ENCODE data around the gene DOCK2. TPM values are rescaled to one million over a fixed set of nuclear protein-coding genes. Genes with fewer than 3 reads are reported as not detected.
"Not testable (repeated sequence)": the region's sequence is repeated elsewhere in the genome, so short reads cannot be mapped to it uniquely, and the experiment has no call there.

The DOCK2 gene
- total RNA-seq, 2 donors from 2014 or later: 4.9 to 13.3 TPM

DNA sequence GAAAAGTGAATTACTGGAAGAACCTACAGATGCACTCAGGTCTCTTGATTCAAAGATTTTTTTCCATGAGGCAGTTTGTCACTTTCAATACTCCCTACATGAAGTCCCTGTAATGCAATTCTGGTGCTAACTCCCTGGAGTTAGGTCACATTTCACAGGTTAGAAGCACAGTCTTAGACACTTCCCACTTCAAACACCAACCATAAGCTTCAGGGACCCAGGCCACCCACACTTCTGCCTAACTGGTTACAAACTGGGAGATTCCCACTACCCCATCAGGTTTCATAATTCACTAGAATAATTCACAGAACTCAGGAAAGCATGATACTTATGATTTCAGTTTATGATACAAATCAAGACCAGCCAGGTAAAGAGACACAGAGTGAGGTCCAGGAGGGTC is 439.7 kb downstream of the DOCK2 start:
- intact Hi-C loops (cut with DNase I, micrococcal nuclease): no loop called here
- ATAC-seq (no peak), DNase-seq (no peak)

DNA sequence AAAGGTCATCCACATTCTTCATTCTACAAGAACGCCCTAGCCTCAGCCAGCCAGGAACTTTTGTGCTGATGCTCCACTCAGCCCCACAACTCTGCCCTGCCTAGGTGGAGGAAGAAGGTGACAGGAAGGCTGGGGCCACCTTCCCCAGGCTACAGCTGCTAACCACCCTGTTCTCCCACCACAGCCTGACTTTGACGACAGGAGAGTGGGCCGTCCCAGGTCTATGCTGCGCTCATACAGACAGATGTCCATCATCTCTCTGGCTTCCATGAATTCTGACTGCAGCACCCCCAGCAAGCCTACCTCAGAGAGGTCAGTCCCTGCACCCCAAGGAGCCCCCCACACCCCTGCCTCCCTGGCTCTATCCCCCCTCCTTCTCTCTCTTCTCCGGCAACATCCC is 440.5 kb downstream of the DOCK2 start:
- no peak for DNase-seq
- intact Hi-C loops (cut with DNase I, micrococcal nuclease): no loop called here
- no peak for ATAC-seq

DNA sequence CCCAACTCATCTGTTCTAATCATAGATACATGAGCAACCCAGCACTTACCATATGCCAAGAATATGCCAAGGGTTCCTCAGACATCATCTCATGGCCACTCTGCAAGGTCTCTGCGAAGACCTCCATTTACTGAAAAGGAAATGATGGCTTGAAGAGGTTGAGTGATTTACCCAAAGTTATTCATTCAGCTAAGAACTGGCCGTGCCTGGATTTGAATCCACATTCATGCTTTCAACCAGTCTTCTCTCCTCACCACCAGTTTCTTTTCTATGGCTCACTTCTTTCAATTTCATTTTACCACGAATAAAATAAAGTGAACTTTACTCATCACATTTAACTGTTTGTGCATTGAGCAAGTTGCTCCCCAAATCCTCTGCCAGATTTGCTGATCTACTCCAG is 441.4 kb downstream of the DOCK2 start:
- intact Hi-C loops (cut with DNase I, micrococcal nuclease): no loop called here
- DNase-seq (no peak), ATAC-seq (no peak)

DNA sequence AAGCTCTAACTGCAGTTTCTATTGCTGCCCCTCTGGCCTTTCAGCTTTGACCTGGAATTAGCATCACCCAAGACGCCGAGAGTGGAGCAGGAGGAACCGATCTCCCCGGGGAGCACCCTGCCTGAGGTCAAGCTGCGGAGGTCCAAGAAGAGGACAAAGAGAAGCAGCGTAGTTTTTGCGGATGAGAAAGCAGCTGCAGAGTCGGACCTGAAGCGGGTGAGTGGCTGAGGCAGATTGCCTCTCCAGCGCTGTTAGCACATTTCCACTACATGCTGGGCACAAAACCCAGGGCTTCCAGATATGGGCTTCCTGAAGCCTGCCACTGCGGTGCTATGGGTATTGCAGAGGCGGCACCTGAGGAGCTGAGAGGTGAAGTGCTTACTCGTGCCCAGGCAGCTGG is 441.9 kb downstream of the DOCK2 start:
- ATAC-seq (no peak), DNase-seq (no peak)
- intact Hi-C loops (cut with DNase I, micrococcal nuclease): no loop called here

DNA sequence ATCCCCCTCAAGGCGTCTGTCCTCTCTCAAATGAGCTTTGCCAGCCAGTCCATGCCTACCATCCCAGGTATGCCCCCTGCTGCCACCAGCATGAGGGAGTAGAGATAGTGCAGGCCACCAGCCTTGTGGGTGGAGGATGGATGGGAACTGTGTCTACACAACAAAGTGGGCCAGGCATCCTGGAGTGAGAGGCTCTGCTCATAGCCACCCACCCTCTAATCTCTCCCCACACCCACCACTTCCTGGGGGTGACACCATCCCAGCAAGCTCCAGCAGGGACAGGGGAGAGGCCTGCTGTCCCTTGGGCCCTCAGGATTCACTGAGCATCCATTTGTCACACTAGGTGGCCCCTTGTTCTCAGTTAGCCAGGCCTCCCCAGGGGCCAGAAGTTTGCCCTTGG is 443.1 kb downstream of the DOCK2 start:
- no peak for ATAC-seq
- DNase-seq: no peak
- intact Hi-C loops (cut with DNase I, micrococcal nuclease): no loop called here

DNA sequence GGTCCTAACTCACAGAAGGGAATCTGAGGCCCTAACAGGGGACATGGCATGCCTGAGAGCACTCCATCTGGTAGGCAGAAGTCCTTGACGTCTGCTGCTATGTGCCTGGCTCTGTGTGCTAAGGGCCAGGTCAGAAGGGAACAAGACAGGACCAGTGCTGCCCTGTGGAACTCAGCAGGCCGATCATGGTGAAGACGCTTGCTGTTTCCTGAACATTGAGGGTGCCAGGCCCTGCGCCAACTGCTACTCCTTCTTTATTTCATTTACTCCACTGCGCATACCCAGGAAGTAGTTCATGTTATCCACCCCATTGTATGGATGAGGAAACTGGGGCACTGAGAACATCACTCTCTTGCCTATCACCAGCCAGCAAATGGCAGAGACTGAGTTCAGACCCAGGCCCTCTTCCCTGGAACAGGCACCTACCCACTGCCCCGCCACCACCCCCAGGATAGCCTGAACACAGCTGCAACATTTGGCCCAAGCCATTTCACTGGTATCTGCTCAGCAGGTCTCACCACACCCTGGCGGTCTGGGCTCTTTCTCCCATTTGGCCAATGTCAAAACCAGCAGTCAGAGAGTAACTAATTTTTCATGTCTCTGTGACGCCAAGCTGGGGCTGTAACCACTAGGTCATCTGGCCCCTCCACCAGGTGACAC is 443.8 kb downstream of the DOCK2 start:
- DNase-seq: no peak
- intact Hi-C loops (cut with DNase I, micrococcal nuclease): no loop called here
- no peak for ATAC-seq

DNA sequence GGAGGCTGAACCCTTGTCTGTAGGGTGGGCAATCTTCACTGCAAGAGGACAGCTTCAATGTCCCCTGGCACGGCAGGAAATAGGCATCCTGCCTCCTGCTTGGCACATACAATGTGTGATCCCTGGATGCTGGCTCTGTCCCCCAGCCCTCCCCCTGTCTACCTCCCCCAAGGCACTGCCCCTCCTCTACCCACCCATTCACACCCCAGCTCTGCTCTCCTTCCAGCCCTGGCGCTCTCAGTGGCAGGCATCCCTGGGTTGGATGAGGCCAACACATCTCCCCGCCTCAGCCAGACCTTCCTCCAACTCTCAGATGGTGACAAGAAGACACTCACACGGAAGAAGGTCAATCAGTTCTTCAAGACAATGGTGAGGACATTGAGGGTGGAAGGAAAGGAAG is 444.5 kb downstream of the DOCK2 start:
- ATAC-seq: no peak
- intact Hi-C loops (cut with DNase I, micrococcal nuclease): no loop called here
- no peak for DNase-seq

DNA sequence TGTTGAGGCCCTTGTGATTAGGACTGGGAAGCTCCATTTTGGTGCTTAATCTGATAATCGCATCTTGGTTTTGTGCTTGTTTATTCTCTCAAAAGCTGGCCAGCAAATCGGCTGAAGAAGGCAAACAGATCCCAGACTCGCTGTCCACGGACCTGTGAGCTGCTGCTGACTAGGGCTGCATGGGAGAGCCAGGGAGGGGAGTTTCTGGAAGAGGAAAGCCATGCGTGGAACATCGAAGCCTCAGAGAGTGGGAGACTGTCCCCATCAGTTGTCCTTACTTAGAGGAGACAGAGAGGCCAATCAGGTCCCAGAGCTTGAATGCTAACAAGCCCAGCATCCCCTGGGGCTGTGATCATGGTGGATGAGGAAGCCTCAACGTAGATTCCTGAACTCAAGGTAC is 445.6 kb downstream of the DOCK2 start:
- no peak for DNase-seq
- ATAC-seq: no peak
- intact Hi-C loops (cut with DNase I, micrococcal nuclease): no loop called here

DNA sequence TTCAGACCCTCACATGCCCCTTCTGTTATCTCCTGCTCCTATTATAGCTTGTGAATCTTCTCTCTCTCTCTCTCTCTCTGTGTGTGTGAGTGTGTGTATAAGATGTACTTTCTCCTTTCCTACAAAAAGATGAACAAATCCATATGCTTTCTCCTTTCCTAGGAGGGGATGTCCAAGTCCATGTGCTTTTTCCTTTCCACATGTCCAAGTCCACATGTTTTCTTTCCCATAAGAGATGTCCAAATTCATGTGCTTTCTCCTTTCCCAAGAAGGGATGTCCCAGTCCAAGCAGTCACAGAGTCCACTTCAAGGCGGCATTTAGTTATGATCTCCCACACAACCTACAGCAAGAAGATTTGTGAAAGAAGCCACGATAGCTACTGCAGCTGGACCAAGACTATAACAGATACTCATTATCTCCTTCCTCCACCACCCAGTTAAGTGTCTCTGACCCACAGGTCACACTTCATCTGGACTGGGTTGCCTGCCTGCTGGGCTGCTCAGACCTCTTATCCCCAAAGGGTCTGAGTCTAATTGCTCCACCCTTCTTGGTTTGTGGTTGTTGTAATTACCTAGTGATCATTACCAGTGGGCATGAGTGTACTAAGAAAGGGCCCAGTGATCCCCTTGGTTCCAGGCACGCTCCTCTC is 450.2 kb downstream of the DOCK2 start:
- intact Hi-C loops (cut with DNase I, micrococcal nuclease): no loop called here
- DNase-seq (no peak), ATAC-seq (no peak)

DNA sequence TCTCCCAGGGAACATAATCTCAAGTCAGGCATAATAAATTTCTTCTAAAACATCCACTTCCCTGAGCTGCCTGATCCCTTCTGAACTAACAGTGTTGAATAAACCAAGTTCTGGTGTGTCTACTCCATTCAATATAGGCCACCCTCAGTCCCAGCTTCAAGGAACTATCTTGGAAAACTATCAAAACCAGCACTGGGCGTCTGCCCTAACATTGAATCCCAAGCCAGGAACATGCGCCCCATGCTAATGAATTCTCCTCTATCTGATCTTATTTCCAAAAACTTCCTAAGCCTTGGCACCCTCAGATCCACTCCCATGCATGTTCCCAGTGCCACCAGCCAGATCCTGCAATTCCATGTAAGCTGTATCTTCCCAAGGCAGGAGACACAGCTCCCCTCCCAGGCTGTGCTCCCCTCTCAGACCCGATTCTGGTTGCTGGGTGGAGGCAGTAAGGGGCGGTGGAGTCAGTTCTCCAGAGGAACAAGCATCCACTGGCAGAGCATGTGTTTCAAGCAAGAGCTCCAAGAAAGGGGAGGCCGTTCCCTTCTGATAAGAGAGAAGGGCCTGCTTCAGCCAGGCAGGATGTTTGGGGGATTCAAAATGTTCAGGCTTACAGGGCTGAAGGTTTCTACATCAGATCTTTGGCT is 455.5 kb downstream of the DOCK2 start:
- ATAC-seq: no peak
- DNase-seq: no peak
- intact Hi-C loops (cut with DNase I, micrococcal nuclease): no loop called here

DNA sequence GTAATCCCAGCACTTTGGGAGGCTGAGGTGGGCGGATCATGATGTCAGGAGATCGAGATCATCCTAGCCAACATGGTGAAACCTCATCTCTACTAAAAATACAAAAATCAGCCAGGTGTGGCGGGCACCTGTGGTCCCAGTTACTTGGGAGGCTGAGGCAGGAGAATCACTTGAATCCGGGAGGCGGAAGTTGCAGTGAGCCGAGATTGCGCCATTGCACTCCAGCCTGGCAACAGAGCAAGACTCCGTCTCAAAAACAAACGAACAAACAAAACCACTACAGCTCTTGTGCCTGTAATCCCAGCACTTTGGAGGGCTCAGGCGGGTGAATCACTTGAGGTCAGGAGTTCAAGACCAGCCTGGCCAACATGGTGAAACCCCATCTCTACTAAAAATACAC is 457.3 kb downstream of the DOCK2 start:
- ATAC-seq; DNase-seq; intact Hi-C loops (cut with DNase I, micrococcal nuclease): not testable (repeated sequence)

DNA sequence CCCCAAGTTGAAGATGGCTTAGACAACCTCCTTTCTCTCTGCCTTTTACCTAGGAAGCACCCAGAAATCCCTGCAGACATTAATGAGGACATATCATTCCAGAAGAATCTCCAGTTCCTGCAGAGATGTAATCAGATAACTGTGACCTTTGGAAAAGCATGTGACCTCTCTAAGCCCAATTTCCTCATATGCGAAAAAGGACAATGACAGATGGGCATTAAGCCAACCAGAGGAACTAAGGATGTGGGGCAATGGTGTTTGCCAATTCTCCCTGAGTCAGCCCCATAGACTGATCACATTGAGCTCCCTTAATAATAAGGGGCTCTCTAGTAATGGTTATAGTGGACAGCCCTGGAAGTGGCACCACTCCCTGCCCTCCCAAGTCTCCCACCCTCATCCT is 458.6 kb downstream of the DOCK2 start:
- no peak for ATAC-seq
- DNase-seq: no peak
- intact Hi-C loops (cut with DNase I, micrococcal nuclease): no loop called here

DNA sequence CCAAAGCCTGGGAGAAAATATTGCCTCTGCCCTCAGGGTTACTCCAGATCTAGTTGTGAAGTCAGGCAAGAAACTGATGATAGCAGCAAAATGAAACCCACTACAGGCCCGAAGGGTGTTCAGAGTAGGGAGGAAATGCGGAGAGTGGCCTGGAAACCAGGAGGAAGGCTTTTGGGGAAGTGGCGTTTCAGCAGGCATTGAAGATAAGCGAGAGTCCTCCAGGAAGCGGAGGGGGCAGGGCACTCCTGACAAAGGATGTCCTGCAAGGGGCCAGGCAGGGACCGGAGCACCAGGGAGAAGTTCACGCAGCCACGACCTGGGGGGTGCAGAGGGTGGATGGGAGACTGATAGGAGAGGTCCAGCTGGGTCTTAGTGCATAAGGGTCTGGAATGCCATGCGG is 460.9 kb downstream of the DOCK2 start:
- DNase-seq (peak in 1 of 2 donors; percentile 9), ATAC-seq (no peak)
- intact Hi-C loops (cut with DNase I, micrococcal nuclease): no loop called here

DNA sequence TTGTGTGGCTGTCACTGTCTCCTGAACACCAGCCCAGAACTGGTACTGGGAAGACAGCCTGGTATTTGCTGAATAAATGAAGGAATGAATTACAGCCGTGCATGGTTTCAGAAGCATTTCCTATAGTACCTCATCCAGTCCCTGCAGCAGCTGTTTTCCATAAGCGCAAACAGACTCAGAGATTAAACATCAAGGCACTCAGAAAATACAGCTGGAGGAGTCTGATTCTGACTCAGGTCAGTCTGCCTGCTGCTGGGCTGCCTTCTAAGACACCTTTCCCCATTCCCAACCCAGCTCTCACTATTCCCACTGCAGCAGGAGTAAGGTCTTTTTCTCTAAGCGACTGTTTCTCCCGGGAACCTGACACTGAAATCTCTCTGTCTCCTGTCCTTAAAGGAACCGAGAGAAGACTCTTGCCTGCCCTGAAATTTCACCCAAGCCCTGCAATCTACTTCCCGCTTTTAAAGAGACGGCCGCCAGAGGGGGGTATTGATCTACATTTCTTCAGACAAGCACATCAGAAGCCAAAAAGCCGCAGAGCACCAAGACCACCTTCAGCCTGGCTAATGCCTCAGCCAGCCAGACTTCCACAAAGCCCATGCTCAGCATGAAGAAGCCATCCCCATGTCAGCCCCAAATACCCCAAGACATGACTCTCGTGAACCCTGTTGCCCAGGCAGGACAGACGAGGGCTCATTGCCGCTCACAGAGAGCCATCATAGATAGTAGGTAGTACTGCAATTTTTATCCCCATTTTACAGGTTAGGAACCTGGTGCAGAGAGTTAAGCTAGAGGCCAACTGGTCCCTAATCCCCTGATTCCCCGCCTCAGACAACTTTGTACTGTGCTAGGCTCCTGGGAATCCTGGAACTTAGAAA is 463.2 kb downstream of the DOCK2 start:
- intact Hi-C loops (cut with DNase I, micrococcal nuclease): no loop called here
- DNase-seq: peak; percentile 30 to 79
- no peak for ATAC-seq

DNA sequence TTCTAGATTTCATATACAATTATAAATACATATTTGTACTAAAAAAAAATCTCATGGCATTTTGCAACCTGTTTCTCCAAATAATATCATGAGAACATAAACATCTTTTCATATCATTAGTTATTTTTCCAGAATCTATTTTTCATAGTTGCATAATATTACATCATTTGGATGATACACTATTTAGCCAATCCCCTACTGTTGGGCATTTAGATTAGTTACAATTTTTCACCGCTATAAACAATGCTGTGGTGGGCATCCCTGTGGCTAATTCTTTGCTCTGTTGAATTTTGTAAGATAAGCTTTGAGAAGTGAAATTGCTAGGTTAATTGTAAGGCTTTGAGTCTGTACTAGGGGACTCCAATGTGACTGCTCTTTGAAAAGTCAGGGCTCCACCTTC is 466.4 kb downstream of the DOCK2 start:
- no peak for DNase-seq
- ATAC-seq: no peak
- intact Hi-C loops (cut with DNase I, micrococcal nuclease): no loop called here

DNA sequence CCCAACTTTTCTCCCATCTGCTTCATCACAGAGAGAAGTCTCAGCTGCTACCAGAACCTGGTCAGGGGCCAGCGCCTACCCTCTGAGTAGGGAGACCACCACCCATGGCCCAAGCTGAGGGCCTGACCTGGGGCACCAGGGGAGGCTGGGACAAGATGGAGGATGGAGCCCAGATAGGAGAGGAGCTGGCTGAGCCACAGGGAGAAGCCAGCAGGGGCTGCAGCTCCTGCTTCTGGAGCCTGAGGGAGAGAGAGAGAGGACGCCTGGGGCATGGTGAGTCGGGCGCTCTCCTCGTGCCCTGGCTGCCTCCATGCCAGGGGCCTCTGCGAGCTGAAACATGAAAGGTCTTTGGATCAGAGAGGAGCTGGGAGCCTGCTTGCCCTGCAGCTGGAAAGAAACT is 467.2 kb downstream of the DOCK2 start:
- intact Hi-C loops (cut with DNase I, micrococcal nuclease): no loop called here
- ATAC-seq (no peak), DNase-seq (no peak)

DNA sequence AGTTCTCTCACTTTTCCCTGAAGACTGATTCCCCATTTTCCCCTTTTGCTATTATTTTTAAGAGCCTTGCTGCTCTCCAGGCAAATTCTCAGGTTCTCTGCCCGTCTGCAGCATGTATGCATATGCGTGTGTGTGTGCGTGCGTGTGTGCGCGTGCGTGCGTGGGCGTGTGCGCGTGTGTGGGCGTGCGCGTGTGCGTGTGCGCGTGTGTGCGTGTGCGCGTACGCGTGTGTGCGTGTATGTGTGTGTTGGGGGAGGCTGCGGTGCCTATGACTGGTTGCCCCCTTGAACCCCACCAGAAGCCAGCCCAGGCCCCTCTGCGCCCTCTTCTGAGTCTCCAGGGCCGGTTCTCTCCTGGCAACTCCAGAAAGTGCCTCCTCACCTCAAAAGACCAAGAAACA is 467.6 kb downstream of the DOCK2 start:
- DNase-seq (no peak), ATAC-seq (no peak)
- intact Hi-C loops (cut with DNase I, micrococcal nuclease): no loop called here

DNA sequence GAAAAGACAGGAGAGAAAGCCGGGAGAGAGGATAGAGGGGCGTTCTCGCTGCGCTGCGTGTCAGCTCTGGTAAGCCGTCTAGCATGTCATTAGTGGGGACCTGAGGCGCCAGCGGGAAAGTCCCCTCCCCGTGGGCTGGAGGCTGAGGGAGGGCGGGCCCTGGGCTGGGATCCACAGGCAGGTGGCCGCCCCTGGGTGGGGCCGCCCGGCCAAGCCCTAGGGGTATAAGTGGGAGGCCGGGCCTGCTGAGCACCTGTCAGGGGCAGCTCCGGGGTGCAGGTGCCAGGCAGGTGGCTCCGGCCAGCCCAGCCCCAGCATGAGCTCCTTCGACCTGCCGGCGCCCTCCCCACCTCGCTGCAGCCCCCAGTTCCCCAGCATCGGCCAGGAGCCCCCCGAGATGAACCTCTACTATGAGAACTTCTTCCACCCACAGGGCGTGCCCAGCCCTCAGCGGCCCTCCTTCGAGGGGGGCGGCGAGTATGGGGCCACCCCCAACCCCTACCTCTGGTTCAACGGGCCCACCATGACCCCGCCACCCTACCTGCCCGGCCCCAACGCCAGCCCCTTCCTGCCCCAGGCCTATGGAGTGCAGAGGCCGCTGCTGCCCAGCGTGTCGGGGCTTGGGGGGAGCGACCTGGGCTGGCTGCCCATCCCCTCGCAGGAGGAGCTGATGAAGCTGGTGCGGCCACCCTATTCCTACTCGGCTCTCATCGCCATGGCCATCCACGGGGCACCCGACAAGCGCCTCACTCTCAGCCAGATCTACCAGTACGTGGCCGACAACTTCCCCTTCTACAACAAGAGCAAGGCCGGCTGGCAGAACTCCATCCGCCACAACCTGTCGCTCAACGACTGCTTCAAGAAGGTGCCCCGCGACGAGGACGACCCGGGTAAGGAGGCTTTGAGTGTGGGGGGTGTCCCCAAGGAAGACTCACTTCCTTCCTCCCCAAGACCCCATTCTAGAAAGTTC is 468.9 kb downstream of the DOCK2 start, which contains the start of gene FOXI1:
FOXI1 (plus strand) TSS at position 256 of the 970 bp plus-strand sequence; CDS start at position 317, 61 bp downstream.
- no peak for ATAC-seq
- intact Hi-C loops (cut with DNase I, micrococcal nuclease): no loop called here
- DNase-seq: no peak
